IMR-90 (cell line): ENCODE measurements around the gene CACNA1D. TPM values are rescaled to one million over a fixed set of nuclear protein-coding genes. Genes with fewer than 3 reads are reported as not detected.

Source experiments
- ATAC-seq: fragments of 200-7000 bp; cut with Tn5 transposase; 2 replicates; pipeline ENCODE4 v1.9.1; 2020; ENCODE audit warnings: low read depth, mild to moderate bottlenecking, moderate library complexity
- BruUV-seq: library from RNA; stranded (reverse); fragments of 400-500 nt; replicated peaks from 2 replicates; lab custom pipeline; 2021; lab: Mats Ljungman, UMichigan
- CTCF ChIA-PET: fragments of 300-600 bp; formaldehyde crosslinking; extraction: SDS; loops from one replicate; lab custom pipeline; 2021; ENCODE audit warnings: antibody characterized with exemption; lab: Yijun Ruan, JAX
- POLR2A ChIA-PET: fragments of 300-600 bp; sonication (Branson Sonifier 250); formaldehyde crosslinking; loops from one replicate; lab custom pipeline; 2022; ENCODE audit warnings: antibody characterized with exemption; ENCODE audit not compliant: unreplicated experiment; lab: Charles Lee
- DNase-seq: peaks from one replicate; pipeline ENCODE4 v3.0.0; 2013
- H2AFZ ChIP-seq: replicated peaks from 2 replicates; pipeline ENCODE3; 2013; ENCODE audit warnings: low read length, mild to moderate bottlenecking; ENCODE audit not compliant: poor library complexity
- H2AK5ac ChIP-seq: 2 replicates; pipeline ENCODE4 v1.6.1; 2013; ENCODE audit warnings: low read depth, low read length, inconsistent platforms
- H2AK9ac ChIP-seq: replicated peaks from 2 replicates; pipeline ENCODE3; 2013; ENCODE audit warnings: mild to moderate bottlenecking, low read depth, low read length, moderate library complexity; ENCODE audit not compliant: poor library complexity
- H2BK120ac ChIP-seq: 2 replicates; pipeline ENCODE4 v1.6.1; 2013; ENCODE audit warnings: low read depth, low read length, inconsistent platforms
- H2BK15ac ChIP-seq: 3 replicates; pipeline ENCODE4 v1.6.1; 2013; ENCODE audit warnings: low read depth, low read length, inconsistent platforms
- H2BK20ac ChIP-seq: 2 replicates; pipeline ENCODE4 v1.6.1; 2013; ENCODE audit warnings: low read depth, mild to moderate bottlenecking, inconsistent platforms, low read length, moderate library complexity
- H2BK5ac ChIP-seq: 2 replicates; pipeline ENCODE4 v1.6.1; 2013; ENCODE audit warnings: mild to moderate bottlenecking, low read depth, low read length, inconsistent platforms; ENCODE audit not compliant: poor library complexity, severe bottlenecking
- H3K14ac ChIP-seq: replicated peaks from 2 replicates; pipeline ENCODE4 v1.6.1; 2013; ENCODE audit warnings: low read depth, low read length, inconsistent platforms
- H3K18ac ChIP-seq: 2 replicates; pipeline ENCODE4 v1.6.1; 2013; ENCODE audit warnings: low read depth, low read length, control low read depth
- H3K23ac ChIP-seq: 2 replicates; pipeline ENCODE4 v1.6.1; 2013; ENCODE audit warnings: low read depth, low read length, inconsistent platforms
- H3K27ac ChIP-seq: 2 replicates; pipeline ENCODE4 v1.5.1; 2013; ENCODE audit warnings: mild to moderate bottlenecking, control low read depth, low read length; ENCODE audit not compliant: insufficient read depth
- H3K27me3 ChIP-seq: 2 replicates; pipeline ENCODE4 v1.6.1; 2013; ENCODE audit warnings: low read length; ENCODE audit not compliant: control insufficient read depth, insufficient read depth
- H3K36me3 ChIP-seq: 2 replicates; pipeline ENCODE4 v1.6.1; 2013; ENCODE audit warnings: low read length, mixed read lengths; ENCODE audit not compliant: control insufficient read depth, insufficient read depth
- H3K4ac ChIP-seq: 2 replicates; pipeline ENCODE4 v1.6.1; 2013; ENCODE audit warnings: low read depth, low read length, inconsistent platforms
- H3K4me1 ChIP-seq: 2 replicates; pipeline ENCODE4 v1.6.1; 2013; ENCODE audit warnings: low read length, mixed read lengths; ENCODE audit not compliant: control insufficient read depth, insufficient read depth
- H3K4me2 ChIP-seq: 2 replicates; pipeline ENCODE4 v1.6.1; 2013; ENCODE audit warnings: low read depth, mild to moderate bottlenecking, control low read depth, low read length, moderate library complexity
- H3K4me3 ChIP-seq: 2 replicates; pipeline ENCODE4 v1.5.1; 2013; ENCODE audit warnings: low read depth, mild to moderate bottlenecking, control low read depth, low read length, moderate library complexity; ENCODE audit not compliant: insufficient read depth
- H3K56ac ChIP-seq: 2 replicates; pipeline ENCODE4 v1.6.1; 2013; ENCODE audit warnings: low read length, inconsistent platforms; ENCODE audit not compliant: insufficient read depth; ENCODE audit errors: extremely low read depth
- H3K79me1 ChIP-seq, 2 experiments: 2 replicates each; pipeline ENCODE4 v1.6.1; 2013; ENCODE audit warnings: low read length in 2 of 2, inconsistent platforms in 1 of 2, low read depth in 1 of 2
- H3K9ac ChIP-seq: 2 replicates; pipeline ENCODE4 v1.6.1; 2013; ENCODE audit warnings: low read depth, low read length, control low read depth
- H3K9me1 ChIP-seq: 2 replicates; pipeline ENCODE4 v1.6.1; 2013; ENCODE audit warnings: low read length, inconsistent platforms; ENCODE audit not compliant: insufficient read depth
- H3K9me3 ChIP-seq: 2 replicates; pipeline ENCODE4 v1.6.1; 2013; ENCODE audit warnings: low read length; ENCODE audit not compliant: control insufficient read depth, insufficient read depth
- H4K20me1 ChIP-seq: 2 replicates; pipeline ENCODE4 v1.6.1; 2013; ENCODE audit warnings: low read length, inconsistent platforms; ENCODE audit not compliant: insufficient read depth
- H4K5ac ChIP-seq: 2 replicates; pipeline ENCODE4 v1.6.1; 2013; ENCODE audit warnings: mild to moderate bottlenecking, low read depth, low read length, control low read depth
- H4K8ac ChIP-seq, 2 experiments: 2 replicates each; pipeline ENCODE4 v1.6.1; 2013; ENCODE audit warnings: low read depth in 2 of 2, low read length in 2 of 2, control low read depth in 1 of 2, inconsistent platforms in 1 of 2
- H4K91ac ChIP-seq: 2 replicates; pipeline ENCODE4 v1.6.1; 2013; ENCODE audit warnings: low read depth, low read length, inconsistent platforms; ENCODE audit not compliant: insufficient read depth
- BHLHE40 ChIP-seq: fragments of 150-350 bp; IDR thresholded peaks from 2 replicates; pipeline ENCODE4 v1.6.1; 2016; ENCODE audit warnings: mild to moderate bottlenecking, low read depth, low read length
- CEBPB ChIP-seq: IDR thresholded peaks from 2 replicates; pipeline ENCODE4 v1.6.1; 2012; ENCODE audit warnings: low read depth, low read length, improper control_type of control experiment
- ELK1 ChIP-seq: fragments of 150-350 bp; IDR thresholded peaks from 2 replicates; pipeline ENCODE4 v1.6.1; 2016; ENCODE audit warnings: low read depth, mild to moderate bottlenecking, low read length, moderate library complexity, borderline replicate concordance
- MAZ ChIP-seq: IDR thresholded peaks from 2 replicates; pipeline ENCODE4 v1.6.1; 2012; ENCODE audit warnings: low read depth, mild to moderate bottlenecking, low read length, improper control_type of control experiment, moderate library complexity, borderline replicate concordance
- RAD21 ChIP-seq: IDR thresholded peaks from 2 replicates; pipeline ENCODE4 v1.6.1; 2012; ENCODE audit warnings: low read length, improper control_type of control experiment
- USF2 ChIP-seq: fragments of 150-350 bp; IDR thresholded peaks from 2 replicates; pipeline ENCODE4 v1.6.1; 2017; ENCODE audit warnings: mild to moderate bottlenecking, antibody characterized with exemption, low read length, low read depth
- WGBS, 2 experiments: methylation state at CpG; one replicate each; pipeline versions ENCODE4 v1.1.5 to v1.1.7; 2013; ENCODE audit warnings: missing lambda C conversion rate in 2 of 2; ENCODE audit not compliant: insufficient read length in 1 of 2; ENCODE audit errors: extremely low coverage in 2 of 2; 5-methylcytosine and 5-hydroxymethylcytosine counted together
- dilution Hi-C: fragments of 300-500 bp; cut with HindIII; formaldehyde crosslinking; loops from one replicate; pipeline ENCODE4 v1.14.3; 2018; ENCODE audit warnings: low sequenced_read_pairs; ENCODE audit not compliant: unreplicated experiment
- in situ Hi-C: fragments of 300-500 bp; cut with MboI; formaldehyde crosslinking; loops from 3 replicates; pipeline ENCODE4 v1.14.3; 2019; ENCODE audit warnings: low sequenced_read_pairs, inconsistent platforms, mixed read lengths
- intact Hi-C: fragments of 100-400 bp; cut with micrococcal nuclease; formaldehyde crosslinking; loops from 2 replicates; pipeline ENCODE4 v1.10.0; 2022
- polyA plus RNA-seq, 3 experiments: library from polyadenylated mRNA; depleted of rRNA; stranded (reverse); fragments of >200 nt; gene quantifications; 2 replicates each; pipeline ENCODE4 v1.2.3, GENCODE V29; 2012; ENCODE audit warnings: low replicate concordance in 1 of 3
- total RNA-seq: library from RNA; depleted of rRNA; stranded (reverse); fragments of >200 nt; gene quantifications from 2 replicates; pipeline ENCODE4 v1.2.3, GENCODE V29; 2012

The CACNA1D gene
- total and polyA plus RNA-seq, 2 of the 4 experiments (the other 2 are of a cell fraction) = 0.07 TPM; not detected in 1

- BruUV-seq = no TSS peak
- Histone ChIP-seq H3K9me1 (no peaks in the 10 kb centered on the region), H3K27me3 (0 out of 2 replicates have a peak, but pooled peaks cover 2% of the 10 kb centered on the region), H4K5ac (no peak overlapping the region), H3K23ac (no peak overlapping the region), H3K9ac (no peak overlapping the region), H4K20me1 (no peaks in the 10 kb centered on the region), H3K4me2 (no peak overlapping the region), H3K18ac (no peak overlapping the region), H3K4me3 (no peak overlapping the region), H3K4ac (no peak overlapping the region), H3K79me1 (no peaks in the 10 kb centered on the region), H2AK9ac (no peak overlapping the region), H3K56ac (no peak overlapping the region), H3K4me1 (no peaks in the 10 kb centered on the region), H2AFZ (no peak overlapping the region), H2BK20ac (no peak overlapping the region), H3K14ac (no peak overlapping the region), H3K9me3 (no peaks in the 10 kb centered on the region), H3K27ac (no peak overlapping the region), H2BK120ac (no peak overlapping the region), H2AK5ac (no peak overlapping the region), H2BK5ac (no peak overlapping the region), H4K8ac (no peak overlapping the region), H2BK15ac (no peak overlapping the region), H3K36me3 (no peaks in the 10 kb centered on the region), H4K91ac (no peak overlapping the region)
- DNase-seq (no peak), ATAC-seq (no peak)
- TF ChIP-seq BHLHE40 (no peak), RAD21 (no peak), ELK1 (no peak), USF2 (no peak), CEBPB (no peak), MAZ (no peak)
- in situ Hi-C loops = no loop called here
- intact Hi-C loops = no loop called here
- WGBS, 2 experiments = no CpG with 5 or more reads among the region's 4 CpGs
- dilution Hi-C loops = no loop called here
- ChIA-PET CTCF (no interaction called here), POLR2A (no interaction called here)
Observed at GRCh38 chr3:53554559-53555067, 60.2 kb downstream of the CACNA1D start.
